ENCODE results near the gene NELL1. TPM values are rescaled to one million over a fixed set of nuclear protein-coding genes. Genes with fewer than 3 reads are reported as not detected.
A peak's percentile ranks its signal among the peaks of the same experiment; 100 is the strongest.

The NELL1 gene
- total RNA-seq, 1 experiment from 2014 or later = not detected

GRCh38 chr11:20973940-20974559, 304.7 kb downstream of the NELL1 start:
- no TSS peak for BruUV-seq (replicated peaks)
- no peaks in the 10 kb centered on the region for H3K36me3 Mint-ChIP-seq (ENCODE audit: insufficient read depth, unreplicated experiment)
- Histone ChIP-seq H3K27me3 (replicated peaks; ENCODE audit: control insufficient read depth, insufficient read depth, low read length) (no peaks in the 10 kb centered on the region), H3K36me3 (ENCODE audit: control insufficient read depth, insufficient read depth, low read length) (no peaks in the 10 kb centered on the region), H3K4me3 (ENCODE audit: low read depth, low read length) (no peak overlapping the region), H3K9me3 (no peaks in the 10 kb centered on the region), H3K4me1 (no peaks in the 10 kb centered on the region)
- H3K27me3 Mint-ChIP-seq (ENCODE audit: insufficient read depth, unreplicated experiment) = peaks cover 11% of the 10 kb centered on the region
- H3K4me3 Mint-ChIP-seq (ENCODE audit: unreplicated experiment) = no peak overlapping the region
- intact Hi-C loops (cut with micrococcal nuclease; ENCODE audit: unreplicated experiment) = no loop called here
- H3K4me1 Mint-ChIP-seq (ENCODE audit: low read depth, unreplicated experiment) = no peaks in the 10 kb centered on the region
- DNase-seq = peak in 1 of 2 experiments; percentile 3
- no peak overlapping the region for H3K27ac Mint-ChIP-seq (ENCODE audit: unreplicated experiment)
- H3K9me3 Mint-ChIP-seq (ENCODE audit: unreplicated experiment) = no peaks in the 10 kb centered on the region
- ChIA-PET CTCF (no interaction called here), POLR2A (no interaction called here)
- TF ChIP-seq CTCF (IDR thresholded peaks at IDR 0.05; ENCODE audit: insufficient read depth in 1 of 2, low read depth in 1 of 2, low read length in 1 of 2, severe bottlenecking in 1 of 2, unreplicated experiment in 1 of 2) = no peak

- POLR2A ChIA-PET = no interaction called here
- intact Hi-C loops (cut with micrococcal nuclease; ENCODE audit: unreplicated experiment) = no loop called here
- Histone ChIP-seq H3K27me3 (replicated peaks; ENCODE audit: control insufficient read depth, insufficient read depth, low read length) (no peaks in the 10 kb centered on the region; the same call in none of the 2 replicates), H3K9me3 (no peaks in the 10 kb centered on the region), H3K4me1 (no peaks in the 10 kb centered on the region), H3K4me3 (ENCODE audit: low read depth, low read length) (no peak overlapping the region), H3K36me3 (ENCODE audit: control insufficient read depth, insufficient read depth, low read length) (no peaks in the 10 kb centered on the region)
- no peak for TF ChIP-seq CTCF (IDR thresholded peaks at IDR 0.05; ENCODE audit: insufficient read depth in 1 of 2, low read depth in 1 of 2, low read length in 1 of 2, severe bottlenecking in 1 of 2, unreplicated experiment in 1 of 2)
- Mint-ChIP-seq H3K36me3 (ENCODE audit: insufficient read depth, unreplicated experiment) (no peaks in the 10 kb centered on the region), H3K4me3 (ENCODE audit: unreplicated experiment) (no peak overlapping the region), H3K27ac (ENCODE audit: unreplicated experiment) (no peak overlapping the region), H3K9me3 (ENCODE audit: unreplicated experiment) (no peaks in the 10 kb centered on the region), H3K4me1 (ENCODE audit: low read depth, unreplicated experiment) (no peaks in the 10 kb centered on the region), H3K27me3 (ENCODE audit: insufficient read depth, unreplicated experiment) (peaks cover 16% of the 10 kb centered on the region)
- DNase-seq = no peak
- no TSS peak for BruUV-seq (replicated peaks)
- CTCF ChIA-PET = no interaction called here
Measured at GRCh38 chr11:20980736-20981135, 311.4 kb downstream of the NELL1 start.

- POLR2A ChIA-PET = no interaction called here
- TF ChIP-seq CTCF (IDR thresholded peaks at IDR 0.05; ENCODE audit: insufficient read depth in 1 of 2, low read depth in 1 of 2, low read length in 1 of 2, severe bottlenecking in 1 of 2, unreplicated experiment in 1 of 2) = no peak
- H3K27me3 Mint-ChIP-seq (ENCODE audit: insufficient read depth, unreplicated experiment) = peaks cover 3% of the 10 kb centered on the region
- no peak overlapping the region for H3K4me3 ChIP-seq (ENCODE audit: low read depth, low read length)
- no peaks in the 10 kb centered on the region for H3K9me3 ChIP-seq
- no peaks in the 10 kb centered on the region for H3K4me1 ChIP-seq
- no peaks in the 10 kb centered on the region for H3K9me3 Mint-ChIP-seq (ENCODE audit: unreplicated experiment)
- no peaks in the 10 kb centered on the region for H3K4me1 Mint-ChIP-seq (ENCODE audit: low read depth, unreplicated experiment)
- no peak overlapping the region for H3K27ac Mint-ChIP-seq (ENCODE audit: unreplicated experiment)
- H3K36me3 Mint-ChIP-seq (ENCODE audit: insufficient read depth, unreplicated experiment) = no peaks in the 10 kb centered on the region
- H3K27me3 ChIP-seq (replicated peaks; ENCODE audit: control insufficient read depth, insufficient read depth, low read length) = no peaks in the 10 kb centered on the region
- H3K4me3 Mint-ChIP-seq (ENCODE audit: unreplicated experiment) = no peak overlapping the region
- CTCF ChIA-PET = no interaction called here
- no peak for DNase-seq
- intact Hi-C loops (cut with micrococcal nuclease; ENCODE audit: unreplicated experiment) = no loop called here
- H3K36me3 ChIP-seq (ENCODE audit: control insufficient read depth, insufficient read depth, low read length) = no peaks in the 10 kb centered on the region
- BruUV-seq (replicated peaks) = no TSS peak
Measured at GRCh38 chr11:20990447-20990846, 321.1 kb downstream of the NELL1 start.

Measured in Caco-2 (cell line).